ENCODE data around the gene TTBK2. TPM values are rescaled to one million over a fixed set of nuclear protein-coding genes. Genes with fewer than 3 reads are reported as not detected.

TTBK2 gene
- total and polyA plus RNA-seq, 2 donors (not counting 1 experiment from before 2014, with no cell fraction given): 4.3 to 39.6 TPM

DNA sequence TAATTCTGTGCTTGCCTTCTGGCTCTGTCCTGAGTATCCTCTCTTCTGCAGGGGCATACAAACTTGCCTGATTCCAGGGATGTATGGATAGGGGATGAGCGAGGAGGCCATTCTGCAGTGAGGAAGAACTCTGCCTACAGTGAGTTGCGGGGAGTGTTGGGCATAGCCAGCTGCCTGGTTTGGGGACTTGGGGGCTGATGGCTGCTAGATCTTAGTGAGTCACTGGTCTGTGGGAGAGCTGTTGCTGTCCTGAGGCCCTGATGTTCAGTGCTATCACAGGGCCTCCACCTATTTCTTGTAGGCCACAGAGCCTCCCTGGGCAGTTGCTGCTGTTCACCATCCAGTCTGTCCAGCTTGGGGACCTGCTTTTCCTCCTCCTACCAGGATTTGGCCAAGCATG lies 204.0 kb downstream of the TTBK2 start:
- intact Hi-C loops (cut with micrococcal nuclease): no loop called here
- no peaks in the 10 kb centered on the region for H3K79me2 ChIP-seq (ENCODE audit: control insufficient read depth, insufficient read depth, low read length)
- CTCF ChIA-PET: no interaction called here

DNA sequence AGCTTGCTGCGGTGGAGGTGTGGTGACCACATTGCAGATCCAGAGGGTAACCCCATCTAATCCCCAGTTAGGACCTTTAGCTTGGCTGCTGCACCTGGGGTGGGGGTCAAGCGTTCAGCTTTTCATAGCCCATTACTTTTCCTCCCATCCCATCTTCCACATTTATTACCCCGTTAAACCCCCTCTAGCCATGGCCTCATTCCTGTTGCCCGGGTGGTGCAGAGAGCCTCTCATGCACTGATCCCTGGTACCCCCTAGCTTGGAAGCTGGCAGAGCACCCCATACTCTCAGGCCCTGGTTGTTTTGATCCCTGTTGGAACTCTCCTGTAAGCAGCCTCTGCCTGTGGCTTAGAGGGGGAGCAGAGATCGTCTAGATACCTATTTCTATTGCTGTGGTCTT lies 204.5 kb downstream of the TTBK2 start:
- H3K27me3 Mint-ChIP-seq: no peaks in the 10 kb centered on the region
- no peak overlapping the region for H3K27ac Mint-ChIP-seq
- Histone ChIP-seq H3K4me1 (ENCODE audit: control insufficient read depth in 2 of 2, insufficient read depth in 2 of 2, low read length in 2 of 2) (no peaks in the 10 kb centered on the region), H3K4me2 (replicated peaks; ENCODE audit: low read depth, low read length, poor library complexity, severe bottlenecking) (no peak overlapping the region), H3K9me3 (ENCODE audit: control extremely low read depth in 1 of 3, control insufficient read depth in 2 of 3, insufficient read depth in 1 of 3, low read length in 2 of 3) (no peaks in the 10 kb centered on the region), H3K27ac (ENCODE audit: low read length in 2 of 2) (no peak overlapping the region), H3K79me2 (ENCODE audit: control insufficient read depth, insufficient read depth, low read length) (no peaks in the 10 kb centered on the region), H3K9ac (ENCODE audit: low read length) (no peak overlapping the region), H3K4me3 (ENCODE audit: control extremely low read depth in 1 of 5, extremely low read depth in 1 of 5, insufficient read depth in 1 of 5, low read depth in 2 of 5, low read length in 4 of 5) (no peak overlapping the region), H2AFZ (ENCODE audit: insufficient read depth, low read depth, low read length, poor library complexity, severe bottlenecking) (no peak overlapping the region), H3K27me3 (replicated peaks in 1 of 4; ENCODE audit: control extremely low read depth in 1 of 4, control insufficient read depth in 3 of 4, insufficient read depth in 4 of 4, low read length in 3 of 4) (no peaks in the 10 kb centered on the region), H3K36me3 (replicated peaks in 1 of 2; ENCODE audit: control extremely low read depth in 1 of 2, control insufficient read depth in 1 of 2, extremely low read depth in 1 of 2, insufficient read depth in 2 of 2, low read length in 1 of 2) (peaks cover 3 to 5% of the 10 kb centered on the region in 2 experiments), H4K20me1 (ENCODE audit: control insufficient read depth, insufficient read depth, low read length, poor library complexity, severe bottlenecking) (no peaks in the 10 kb centered on the region)
- ChIA-PET POLR2A (no interaction called here), CTCF (no interaction called here)
- H3K4me3 Mint-ChIP-seq: no peak overlapping the region
- DNase-seq (no peak), ATAC-seq (ENCODE audit: low read depth) (no peak)
- WGBS (ENCODE audit: insufficient coverage): 100% methylated on average over 4 of the region's 5 CpGs
- no peaks in the 10 kb centered on the region for H3K4me1 Mint-ChIP-seq
- no peaks in the 10 kb centered on the region for H3K9me3 Mint-ChIP-seq (ENCODE audit: insufficient read depth)
- TF ChIP-seq, protein P1, sequence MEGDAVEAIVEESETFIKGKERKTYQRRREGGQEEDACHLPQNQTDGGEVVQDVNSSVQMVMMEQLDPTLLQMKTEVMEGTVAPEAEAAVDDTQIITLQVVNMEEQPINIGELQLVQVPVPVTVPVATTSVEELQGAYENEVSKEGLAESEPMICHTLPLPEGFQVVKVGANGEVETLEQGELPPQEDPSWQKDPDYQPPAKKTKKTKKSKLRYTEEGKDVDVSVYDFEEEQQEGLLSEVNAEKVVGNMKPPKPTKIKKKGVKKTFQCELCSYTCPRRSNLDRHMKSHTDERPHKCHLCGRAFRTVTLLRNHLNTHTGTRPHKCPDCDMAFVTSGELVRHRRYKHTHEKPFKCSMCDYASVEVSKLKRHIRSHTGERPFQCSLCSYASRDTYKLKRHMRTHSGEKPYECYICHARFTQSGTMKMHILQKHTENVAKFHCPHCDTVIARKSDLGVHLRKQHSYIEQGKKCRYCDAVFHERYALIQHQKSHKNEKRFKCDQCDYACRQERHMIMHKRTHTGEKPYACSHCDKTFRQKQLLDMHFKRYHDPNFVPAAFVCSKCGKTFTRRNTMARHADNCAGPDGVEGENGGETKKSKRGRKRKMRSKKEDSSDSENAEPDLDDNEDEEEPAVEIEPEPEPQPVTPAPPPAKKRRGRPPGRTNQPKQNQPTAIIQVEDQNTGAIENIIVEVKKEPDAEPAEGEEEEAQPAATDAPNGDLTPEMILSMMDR (IDR thresholded peaks at IDR 0.05): no peak
- TF ChIP-seq EZH2 (IDR thresholded peaks at IDR 0.05; ENCODE audit: borderline replicate concordance, insufficient read depth, low read depth, low read length, poor library complexity, severe bottlenecking): no peak
- intact Hi-C loops (cut with micrococcal nuclease): no loop called here

More for the DNA sequence above, 204.0 kb downstream of the TTBK2 start:
- Mint-ChIP-seq H3K9me3 (ENCODE audit: insufficient read depth) (no peaks in the 10 kb centered on the region), H3K4me1 (no peaks in the 10 kb centered on the region), H3K27me3 (no peaks in the 10 kb centered on the region), H3K4me3 (no peak overlapping the region), H3K27ac (no peak overlapping the region)
- H3K4me2 ChIP-seq (replicated peaks; ENCODE audit: low read depth, low read length, poor library complexity, severe bottlenecking): no peak overlapping the region
- POLR2A ChIA-PET: no interaction called here
- DNase-seq (no peak), ATAC-seq (ENCODE audit: low read depth) (no peak)
- H4K20me1 ChIP-seq (ENCODE audit: control insufficient read depth, insufficient read depth, low read length, poor library complexity, severe bottlenecking): no peaks in the 10 kb centered on the region
- H3K9me3 ChIP-seq (ENCODE audit: control extremely low read depth in 1 of 3, control insufficient read depth in 2 of 3, insufficient read depth in 1 of 3, low read length in 2 of 3): no peaks in the 10 kb centered on the region
- no peak overlapping the region for H3K9ac ChIP-seq (ENCODE audit: low read length)
- H2AFZ ChIP-seq (ENCODE audit: insufficient read depth, low read depth, low read length, poor library complexity, severe bottlenecking): no peak overlapping the region
- no peaks in the 10 kb centered on the region for H3K27me3 ChIP-seq (replicated peaks in 1 of 4; ENCODE audit: control extremely low read depth in 1 of 4, control insufficient read depth in 3 of 4, insufficient read depth in 4 of 4, low read length in 3 of 4)
- TF ChIP-seq EZH2 (IDR thresholded peaks at IDR 0.05; ENCODE audit: borderline replicate concordance, insufficient read depth, low read depth, low read length, poor library complexity, severe bottlenecking): no peak
- TF ChIP-seq, protein P1 (IDR thresholded peaks at IDR 0.05): no peak
- H3K4me3 ChIP-seq (ENCODE audit: control extremely low read depth in 1 of 5, extremely low read depth in 1 of 5, insufficient read depth in 1 of 5, low read depth in 2 of 5, low read length in 4 of 5): no peak overlapping the region
- WGBS (ENCODE audit: insufficient coverage): 100% methylated on average over 2 of the region's 2 CpGs
- H3K4me1 ChIP-seq (ENCODE audit: control insufficient read depth in 2 of 2, insufficient read depth in 2 of 2, low read length in 2 of 2): no peaks in the 10 kb centered on the region
- no peak overlapping the region for H3K27ac ChIP-seq (ENCODE audit: low read length in 2 of 2)
- peaks cover 3 to 5% of the 10 kb centered on the region in 2 experiments for H3K36me3 ChIP-seq (replicated peaks in 1 of 2; ENCODE audit: control extremely low read depth in 1 of 2, control insufficient read depth in 1 of 2, extremely low read depth in 1 of 2, insufficient read depth in 2 of 2, low read length in 1 of 2)

Measured in B cell (primary cell).